Adrenal gland (tissue), 12 donors: Measurements from ENCODE around the gene BTBD18. TPM values are rescaled to one million over a fixed set of nuclear protein-coding genes. Genes with fewer than 3 reads are reported as not detected.
A peak's percentile ranks its signal among the peaks of the same experiment; 100 is the strongest.

ENCODE experiments used
- DNase-seq, 7 donors: peaks; one replicate each; pipeline ENCODE4 v3.0.0-alpha.2; 2019 to 2020
- H3K27ac ChIP-seq, 5 donors: fragments of 200-600 bp; sonication (generic) in 4 of 5; 1 replicate in 3 of 5; 2 replicates in 2 of 5; pipeline versions ENCODE4 v1.5.1 to v1.8.0; 2016 to 2020; ENCODE audit warnings: mild to moderate bottlenecking in 1 of 5
- H3K27me3 ChIP-seq: fragments of 200-600 bp; 2 replicates; pipeline ENCODE4 v1.8.0; 2021
- H3K36me3 ChIP-seq, 2 donors: fragments of 200-600 bp; replicated peaks in 1 of 2; 1 replicate in 1 of 2; 2 replicates in 1 of 2; pipeline versions ENCODE4 v1.5.1 to v1.8.0; 2018 to 2022
- H3K4me1 ChIP-seq, 2 donors: fragments of 200-600 bp; replicated peaks in 1 of 2; 1 replicate in 1 of 2; 2 replicates in 1 of 2; pipeline versions ENCODE4 v1.5.1 to v1.8.0; 2018 to 2021
- H3K4me3 ChIP-seq, 4 donors: fragments of 200-600 bp; sonication (generic) in 3 of 4; one replicate each; pipeline ENCODE4 v1.5.1; 2016 to 2018
- H3K9me3 ChIP-seq, 3 donors: fragments of 200-600 bp; sonication (generic) in 1 of 3; replicated peaks in 1 of 3; 1 replicate in 2 of 3; 2 replicates in 1 of 3; pipeline versions ENCODE4 v1.5.1 to v1.8.0; 2016 to 2021
- POLR2A ChIP-seq, 2 donors: fragments of 450-650 bp; IDR thresholded peaks; one replicate each; pipeline ENCODE4 v1.6.1; 2017; ENCODE audit warnings: antibody characterized with exemption in 2 of 2, mild to moderate bottlenecking in 2 of 2, moderate library complexity in 1 of 2
- WGBS, 4 donors: extraction: QIAGEN DNeasy Blood & Tissue Kit in 2 of 4; methylation state at CpG; one replicate each; pipeline versions ENCODE4 v1.1.5 to v1.1.7; 2013 to 2017; 5-methylcytosine and 5-hydroxymethylcytosine counted together
- intact Hi-C, 2 donors: fragments of 100-400 bp; cut with DNase I; formaldehyde crosslinking; loops; one replicate each; pipeline versions ENCODE4 v1.14.1 to v1.15.0; 2022 to 2023
- polyA plus RNA-seq, 3 donors: library from polyadenylated mRNA; stranded (reverse); fragments of 200-250 nt in 2 of 3; fragments of 350-450 nt in 1 of 3; fragmentation: Illumina TruSeq in 1 of 3; extraction: RNeasy Lipid Tissue Mini Kit (QIAGEN cat#74804) in 1 of 3; gene quantifications; one replicate each; pipeline ENCODE4 v1.2.3, GENCODE V29; 2013 to 2014
- small RNA-seq, 2 donors: library from RNA; depleted of rRNA; stranded (forward); fragments of <200 nt; gene quantifications; one replicate each; pipeline ENCODE3, GENCODE V24; 2016
- total RNA-seq, 9 donors: library from RNA; depleted of rRNA in 4 of 9; stranded (reverse); fragments of >200 nt in 4 of 9; fragments of 120-200 nt in 1 of 9; fragmentation: NEBNext Ultra II Directional in 1 of 9; extraction: Animal tissue kit (Norgen Biotek cat#: 25700) in 1 of 9; gene quantifications; one replicate each; pipeline versions ENCODE4 v1.1.0 to v1.2.4, GENCODE V29; 2013 to 2023
- TF ChIP-seq, protein P1 (sequence below), 6 experiments: fragments of 450-650 bp in 4 of 6; fragments of 200-600 bp in 2 of 6; sonication (generic) in 1 of 6; IDR thresholded peaks; 1 replicate in 5 of 6; 2 replicates in 1 of 6; pipeline versions ENCODE4 v1.5.1 to v1.8.0; 2016 to 2021; ENCODE audit warnings: antibody characterized with exemption in 6 of 6, mild to moderate bottlenecking in 2 of 6, moderate library complexity in 1 of 6
- donor health status: healthy with polysubstance abuse.
- donor health status: Bipolar disorder and iron deficiency.
- donor health status: DM: yes; HTN: yes; CAD: no.
- donor health status: DM: no; HTN: no; CAD: no.
- donor health status: DM: no; HTN: no; CAD: no.
- donor health status: DM: yes; HTN: yes; CAD: no.

Gene BTBD18
- total and polyA plus RNA-seq, 12 donors: not detected

DNA sequence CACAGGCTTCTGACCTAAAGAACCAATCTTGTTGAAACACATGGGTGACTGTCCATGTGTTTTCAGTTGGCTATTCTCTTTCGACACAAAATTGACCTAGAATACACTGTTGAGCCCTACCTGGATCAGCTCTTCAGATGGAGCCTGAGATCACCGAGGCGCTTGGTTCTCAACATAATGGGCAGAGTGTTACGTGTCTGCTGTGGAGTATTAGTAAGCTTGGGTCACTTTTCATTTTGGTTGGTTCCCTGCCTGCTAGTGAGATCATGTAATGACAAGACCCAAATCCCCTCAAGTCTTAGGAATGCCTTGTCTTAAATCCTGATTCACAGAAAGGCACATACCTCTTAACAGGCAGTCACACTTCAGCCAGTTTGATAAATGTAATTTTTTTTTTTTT lies 48.3 kb downstream of the BTBD18 start:
- Histone ChIP-seq H3K27me3 (no peaks in the 10 kb centered on the region), H3K27ac (peak overlapping the region in 3 of 5 donors; percentile 35 to 69 (median 61)), H3K9me3 (no peaks in the 10 kb centered on the region), H3K4me3 (no peak overlapping the region), H3K4me1 (peaks cover 7 to 9% of the 10 kb centered on the region in 2 donors), H3K36me3 (peaks cover 0 to 56% of the 10 kb centered on the region in 2 donors)
- intact Hi-C loops: no loop called here
- no peak for TF ChIP-seq POLR2A (IDR thresholded peaks at IDR 0.05)
- TF ChIP-seq, protein P1, sequence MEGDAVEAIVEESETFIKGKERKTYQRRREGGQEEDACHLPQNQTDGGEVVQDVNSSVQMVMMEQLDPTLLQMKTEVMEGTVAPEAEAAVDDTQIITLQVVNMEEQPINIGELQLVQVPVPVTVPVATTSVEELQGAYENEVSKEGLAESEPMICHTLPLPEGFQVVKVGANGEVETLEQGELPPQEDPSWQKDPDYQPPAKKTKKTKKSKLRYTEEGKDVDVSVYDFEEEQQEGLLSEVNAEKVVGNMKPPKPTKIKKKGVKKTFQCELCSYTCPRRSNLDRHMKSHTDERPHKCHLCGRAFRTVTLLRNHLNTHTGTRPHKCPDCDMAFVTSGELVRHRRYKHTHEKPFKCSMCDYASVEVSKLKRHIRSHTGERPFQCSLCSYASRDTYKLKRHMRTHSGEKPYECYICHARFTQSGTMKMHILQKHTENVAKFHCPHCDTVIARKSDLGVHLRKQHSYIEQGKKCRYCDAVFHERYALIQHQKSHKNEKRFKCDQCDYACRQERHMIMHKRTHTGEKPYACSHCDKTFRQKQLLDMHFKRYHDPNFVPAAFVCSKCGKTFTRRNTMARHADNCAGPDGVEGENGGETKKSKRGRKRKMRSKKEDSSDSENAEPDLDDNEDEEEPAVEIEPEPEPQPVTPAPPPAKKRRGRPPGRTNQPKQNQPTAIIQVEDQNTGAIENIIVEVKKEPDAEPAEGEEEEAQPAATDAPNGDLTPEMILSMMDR (IDR thresholded peaks at IDR 0.05): no peak
- no peak for DNase-seq
- WGBS, 4 donors: 75 to 88% (median 79%) methylated on average over 4 of the region's 4 CpGs

DNA sequence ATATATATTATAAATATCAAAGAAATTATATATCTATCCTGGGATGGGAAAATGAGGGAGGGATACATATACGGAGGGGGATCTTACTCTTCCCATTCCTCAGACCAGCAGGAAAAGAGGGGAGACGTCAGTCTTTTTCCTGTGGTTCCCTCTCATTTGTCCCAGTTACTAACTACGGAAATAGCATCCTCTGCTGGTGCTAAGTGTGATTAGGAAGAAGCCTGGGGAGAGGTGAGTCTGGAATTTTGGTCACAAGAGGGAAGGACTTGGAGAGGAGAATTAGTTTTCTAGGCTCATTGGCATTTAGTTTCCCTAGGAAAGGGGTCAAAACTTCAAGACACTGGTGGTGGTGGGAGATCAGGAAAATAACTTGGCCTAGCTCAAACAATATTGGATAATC lies 51.2 kb downstream of the BTBD18 start:
- intact Hi-C loops: no loop called here
- peaks cover 7 to 9% of the 10 kb centered on the region in 2 donors for H3K4me1 ChIP-seq
- DNase-seq: no peak
- H3K9me3 ChIP-seq: no peaks in the 10 kb centered on the region
- no peaks in the 10 kb centered on the region for H3K27me3 ChIP-seq
- 62 to 73% (median 68%) methylated on average over 3 of the region's 3 CpGs for WGBS, 4 donors
- H3K4me3 ChIP-seq: no peak overlapping the region
- TF ChIP-seq, protein P1 (IDR thresholded peaks at IDR 0.05): no peak
- TF ChIP-seq POLR2A (IDR thresholded peaks at IDR 0.05): no peak
- H3K27ac ChIP-seq: no peak overlapping the region
- peaks cover 0 to 83% of the 10 kb centered on the region in 2 donors for H3K36me3 ChIP-seq

DNA sequence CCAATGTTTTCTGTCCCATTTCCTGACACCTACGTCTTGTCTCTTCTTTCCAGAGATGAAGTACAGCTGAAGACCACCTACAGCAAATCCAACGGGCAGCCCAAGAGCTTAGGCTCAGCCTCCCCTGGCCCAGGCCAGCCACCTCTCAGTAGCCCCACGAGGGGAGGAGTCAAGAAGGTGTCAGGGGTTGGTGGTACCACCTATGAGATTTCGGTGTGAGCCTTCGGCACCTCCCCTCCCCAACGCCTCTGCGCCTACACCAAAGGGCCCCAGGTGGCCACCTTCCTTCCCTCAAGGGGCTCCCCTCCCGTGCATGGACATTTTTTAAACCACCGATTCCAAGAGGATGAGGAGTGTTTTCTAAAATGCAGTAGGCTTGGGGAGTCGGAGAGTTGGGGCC lies 51.8 kb downstream of the BTBD18 start:
- intact Hi-C loops: no loop called here
- TF ChIP-seq, protein P1 (IDR thresholded peaks at IDR 0.05): no peak
- TF ChIP-seq POLR2A (IDR thresholded peaks at IDR 0.05): no peak
- Histone ChIP-seq H3K36me3 (peaks cover 0 to 86% of the 10 kb centered on the region in 2 donors), H3K9me3 (no peaks in the 10 kb centered on the region), H3K27ac (no peak overlapping the region), H3K4me1 (peaks cover 7 to 9% of the 10 kb centered on the region in 2 donors), H3K27me3 (no peaks in the 10 kb centered on the region), H3K4me3 (no peak overlapping the region)
- 88 to 92% (median 90%) methylated on average over 10 of the region's 10 CpGs for WGBS, 4 donors
- DNase-seq: no peak

DNA sequence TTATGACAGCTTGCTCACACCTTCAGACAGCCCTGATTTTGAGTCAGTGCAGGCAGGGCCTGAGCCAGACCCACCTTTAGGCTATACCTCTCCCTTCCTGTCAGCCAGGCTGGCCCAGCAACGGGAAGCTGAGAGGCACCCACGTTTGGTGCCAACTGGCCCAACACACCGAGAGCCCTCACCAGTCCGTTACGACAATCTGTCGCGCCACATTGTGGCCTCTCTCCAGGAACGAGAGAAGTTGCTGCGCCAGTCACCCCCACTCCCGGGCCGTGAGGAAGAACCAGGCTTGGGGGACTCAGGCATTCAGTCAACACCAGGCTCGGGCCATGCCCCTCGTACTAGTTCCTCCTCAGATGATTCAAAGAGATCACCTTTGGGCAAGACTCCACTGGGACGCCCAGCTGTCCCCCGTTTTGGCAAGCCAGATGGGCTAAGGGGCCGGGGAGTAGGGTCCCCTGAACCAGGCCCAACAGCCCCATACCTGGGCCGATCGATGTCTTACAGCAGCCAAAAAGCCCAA lies 52.7 kb downstream of the BTBD18 start:
- WGBS, 4 donors: 89 to 100% (median 95%) methylated on average over 5 to 18 of the region's 18 CpGs
- DNase-seq: no peak
- intact Hi-C loops: no loop called here
- Histone ChIP-seq H3K9me3 (no peaks in the 10 kb centered on the region), H3K36me3 (peaks cover 0 to 86% of the 10 kb centered on the region in 2 donors), H3K4me1 (peaks cover 7% of the 10 kb centered on the region in 2 donors), H3K4me3 (no peak overlapping the region), H3K27me3 (no peaks in the 10 kb centered on the region), H3K27ac (no peak overlapping the region)
- TF ChIP-seq, protein P1 (IDR thresholded peaks at IDR 0.05): no peak
- no peak for TF ChIP-seq POLR2A (IDR thresholded peaks at IDR 0.05)

Small RNAs within 50 kb of the gene (small RNA-seq; reads per million reads assigned to genes)
- 0 reads per million in 2 donors for gene AP001931.1
- 0 reads per million in 2 donors for gene TMX2-CTNND1

Other genes with a start within 250 kb of the BTBD18 start
- gene SLC43A1, start 236.1 kb downstream of the BTBD18 start, total RNA-seq: 10 to 100 TPM in 7 of 9 donors, 1 to 10 TPM in 2; 4.2 to 32.3 (median 25.1) TPM
- gene SLC43A1, start 236.1 kb downstream of the BTBD18 start, polyA plus RNA-seq: 10 to 100 TPM in 2 of 3 donors, 1 to 10 TPM in 1; 3.8 to 24.8 (median 14.8) TPM
- 10 to 100 TPM; 35.6 to 89.0 (median 54.0) TPM for gene TIMM10, start 221.1 kb downstream of the BTBD18 start, total RNA-seq
- 10 to 100 TPM; 23.9 to 72.5 (median 48.8) TPM for gene TIMM10, start 221.1 kb downstream of the BTBD18 start, polyA plus RNA-seq
- under 1 TPM in 1 of 9 donors, not detected in 8; 0.30 TPM for gene SMTNL1, start 214.2 kb downstream of the BTBD18 start, total RNA-seq
- not detected for gene SMTNL1, start 214.2 kb downstream of the BTBD18 start, polyA plus RNA-seq
- gene UBE2L6, start 184.1 kb downstream of the BTBD18 start, total RNA-seq: 100 to 1,000 TPM in 2 of 9 donors, 10 to 100 TPM in 7; 34.4 to 108 (median 82.8) TPM
- gene UBE2L6, start 184.1 kb downstream of the BTBD18 start, polyA plus RNA-seq: 10 to 100 TPM; 38.0 to 89.4 (median 38.2) TPM
- 100 to 1,000 TPM in 7 of 9 donors, 10 to 100 TPM in 1, 1 to 10 TPM in 1; 7.0 to 423 (median 140) TPM for gene SERPING1, start 154.1 kb downstream of the BTBD18 start, total RNA-seq
- 100 to 1,000 TPM; 157 to 353 (median 220) TPM for gene SERPING1, start 154.1 kb downstream of the BTBD18 start, polyA plus RNA-seq
- gene YPEL4, start 101.9 kb downstream of the BTBD18 start, total RNA-seq: 1 to 10 TPM in 6 of 9 donors, under 1 TPM in 3; 0.18 to 4.4 (median 1.7) TPM
- gene YPEL4, start 101.9 kb downstream of the BTBD18 start, polyA plus RNA-seq: 10 to 100 TPM in 1 of 3 donors, 1 to 10 TPM in 2; 1.6 to 15.7 (median 5.2) TPM
- gene CLP1, start 94.1 kb downstream of the BTBD18 start, total RNA-seq: 10 to 100 TPM in 8 of 9 donors, 1 to 10 TPM in 1; 6.8 to 21.1 (median 12.2) TPM
- 10 to 100 TPM in 1 of 3 donors, 1 to 10 TPM in 2; 5.5 to 10.3 (median 6.5) TPM for gene CLP1, start 94.1 kb downstream of the BTBD18 start, polyA plus RNA-seq
- 100 to 1,000 TPM in 1 of 9 donors, 10 to 100 TPM in 8; 22.6 to 111 (median 46.5) TPM for gene ZDHHC5, start 83.7 kb downstream of the BTBD18 start, total RNA-seq
- 10 to 100 TPM; 28.2 to 69.4 (median 34.9) TPM for gene ZDHHC5, start 83.7 kb downstream of the BTBD18 start, polyA plus RNA-seq
- 10 to 100 TPM; 16.6 to 33.3 (median 22.6) TPM for gene MED19, start 39.6 kb downstream of the BTBD18 start, total RNA-seq
- 10 to 100 TPM; 13.7 to 35.7 (median 13.7) TPM for gene MED19, start 39.6 kb downstream of the BTBD18 start, polyA plus RNA-seq
- gene TMX2, start 39.2 kb downstream of the BTBD18 start, total RNA-seq: 100 to 1,000 TPM in 2 of 9 donors, 10 to 100 TPM in 7; 63.0 to 180 (median 93.0) TPM
- gene TMX2, start 39.2 kb downstream of the BTBD18 start, polyA plus RNA-seq: 100 to 1,000 TPM in 1 of 3 donors, 10 to 100 TPM in 2; 47.0 to 210 (median 57.4) TPM
- gene SELENOH, start 10.3 kb downstream of the BTBD18 start, total RNA-seq: 100 to 1,000 TPM; 145 to 327 (median 239) TPM
- 100 to 1,000 TPM in 2 of 3 donors, 10 to 100 TPM in 1; 33.8 to 150 (median 131) TPM for gene SELENOH, start 10.3 kb downstream of the BTBD18 start, polyA plus RNA-seq
- 100 to 1,000 TPM in 8 of 9 donors, 10 to 100 TPM in 1; 90.8 to 152 (median 109) TPM for gene CTNND1, start 10.0 kb upstream of the BTBD18 start, total RNA-seq
- 10 to 100 TPM; 26.3 to 80.2 (median 31.2) TPM for gene CTNND1, start 10.0 kb upstream of the BTBD18 start, polyA plus RNA-seq